SU-DHL-6 (cell line): Measurements from ENCODE around the gene BIRC2.

Experiments
- CTCF ChIP-seq: fragments of 200-600 bp; sonication (generic); IDR thresholded peaks from one replicate; pipeline ENCODE4 v1.5.1; 2017; ENCODE audit warnings: antibody characterized with exemption, mild to moderate bottlenecking, low read length, moderate library complexity; ENCODE audit not compliant: insufficient read depth, poor library complexity, severe bottlenecking
- EZH2phosphoT487 ChIP-seq: fragments of 200-600 bp; sonication (generic), shearing (Covaris generic); conservative IDR thresholded peaks from 2 replicates; pipeline ENCODE4 v1.6.1; 2018; ENCODE audit warnings: mild to moderate bottlenecking, antibody characterized with exemption, low read length, moderate library complexity, mixed read lengths

- TF ChIP-seq CTCF (no peak), EZH2phosphoT487 (no peak)
Observed at GRCh38 chr11:102305352-102306047, 41.5 kb upstream of the BIRC2 start.
